Renal cortical epithelial cell (primary cell): ENCODE results near the gene POMP. TPM values are rescaled to one million over a fixed set of nuclear protein-coding genes. Genes with fewer than 3 reads are reported as not detected.

Experiments used
- DNase-seq: peaks from one replicate; pipeline ENCODE4 v3.0.0-alpha.2; 2011; ENCODE audit warnings: low read depth
- total RNA-seq: library from RNA; depleted of rRNA; stranded (reverse); fragments of >200 nt; gene quantifications from 2 replicates; pipeline ENCODE4 v1.2.3, GENCODE V29; 2014

The POMP gene
- 102 and 204 TPM in 2 replicates for total RNA-seq

- DNase-seq, result peak; percentile 67
These were observed at the start of gene POMP for GRCh38 chr13:28658796-28659620. Gene POMP, plus strand, starts transcription at chr13:28659130. Its CDS starts 55 bp downstream, at chr13:28659185.

GRCh38 chr13:28609381-28609780 lies 49.5 kb upstream of the POMP start:
- no peak for DNase-seq

GRCh38 chr13:28609926-28610325 lies 49.0 kb upstream of the POMP start:
- DNase-seq, result peak; percentile 6

GRCh38 chr13:28610996-28611395 lies 47.9 kb upstream of the POMP start:
- no peak for DNase-seq

- no peak for DNase-seq
These were observed 47.2 kb upstream of the POMP start for GRCh38 chr13:28611654-28612131.

GRCh38 chr13:28613562-28613961 lies 45.4 kb upstream of the POMP start:
- DNase-seq, result peak; percentile 11

- DNase-seq, result no peak
These were observed 42.9 kb upstream of the POMP start for GRCh38 chr13:28615916-28616446.

- DNase-seq, result no peak
These were observed 40.5 kb upstream of the POMP start for GRCh38 chr13:28618230-28618994.

GRCh38 chr13:28620011-28620830 lies 38.7 kb upstream of the POMP start:
- no peak for DNase-seq

- DNase-seq, result no peak
These were observed 37.5 kb upstream of the POMP start for GRCh38 chr13:28621449-28621848.

- no peak for DNase-seq
These were observed 36.6 kb upstream of the POMP start for GRCh38 chr13:28622286-28622685.

GRCh38 chr13:28623782-28624706 lies 34.9 kb upstream of the POMP start:
- no peak for DNase-seq

- no peak for DNase-seq
These were observed 34.1 kb upstream of the POMP start for GRCh38 chr13:28624707-28625432.

- DNase-seq, result no peak
These were observed 32.7 kb upstream of the POMP start for GRCh38 chr13:28626266-28626665.

GRCh38 chr13:28628241-28628640 lies 30.7 kb upstream of the POMP start:
- no peak for DNase-seq

- no peak for DNase-seq
These were observed 28.1 kb upstream of the POMP start for GRCh38 chr13:28630869-28631268.

GRCh38 chr13:28631801-28632200 lies 27.1 kb upstream of the POMP start:
- DNase-seq, result no peak

GRCh38 chr13:28636069-28636468 lies 22.9 kb upstream of the POMP start:
- DNase-seq, result no peak

GRCh38 chr13:28636677-28637317 lies 22.1 kb upstream of the POMP start:
- DNase-seq, result peak; percentile 70
